Measurements from ENCODE around the gene MRPL48. TPM values are rescaled to one million over a fixed set of nuclear protein-coding genes. Genes with fewer than 3 reads are reported as not detected.

The MRPL48 gene
- total RNA-seq, 1 experiment from 2014 or later: 38.7 TPM

DNA sequence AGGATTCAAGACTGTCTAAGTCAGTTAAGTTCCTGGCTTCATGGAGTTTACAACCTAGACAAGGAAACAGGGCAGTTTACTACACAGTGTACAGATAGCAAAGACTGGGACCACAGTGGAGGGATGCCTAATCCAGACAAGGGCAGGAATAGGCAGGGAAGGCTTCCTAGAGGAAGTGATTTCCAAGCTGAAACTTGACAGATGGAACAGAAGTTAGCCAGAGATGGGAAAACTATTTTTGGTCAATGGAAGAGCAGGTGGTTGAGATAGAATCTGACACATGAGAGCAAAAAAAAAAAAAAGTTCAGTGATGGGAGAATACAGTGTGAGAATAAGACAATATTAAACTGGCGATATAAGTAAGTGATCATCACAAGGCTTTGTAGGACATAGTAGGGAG, 87.7 kb downstream of the MRPL48 start:
- no peak for ATAC-seq
- TF ChIP-seq CREB1 (CRISPR knock-in tag; IDR thresholded peaks at IDR 0.05) (no peak), TEAD1 (CRISPR knock-in tag; IDR thresholded peaks at IDR 0.05) (no peak), ATF1 (CRISPR knock-in tag; IDR thresholded peaks at IDR 0.05) (no peak), E2F4 (CRISPR knock-in tag; IDR thresholded peaks at IDR 0.05; ENCODE audit: borderline replicate concordance, low read depth) (no peak), RELA (CRISPR knock-in tag; IDR thresholded peaks at IDR 0.05; ENCODE audit: borderline replicate concordance) (no peak), ZBTB21 (CRISPR knock-in tag; IDR thresholded peaks at IDR 0.05; ENCODE audit: borderline replicate concordance) (no peak), ARID4B (CRISPR knock-in tag; IDR thresholded peaks at IDR 0.05; ENCODE audit: borderline replicate concordance) (no peak), ATF6 (CRISPR knock-in tag; IDR thresholded peaks at IDR 0.05) (no peak), ESRRA (CRISPR knock-in tag; IDR thresholded peaks at IDR 0.05; ENCODE audit: borderline replicate concordance) (no peak), KAT7 (CRISPR knock-in tag; IDR thresholded peaks at IDR 0.05; ENCODE audit: borderline replicate concordance) (no peak)
- TF ChIP-seq, protein P1, sequence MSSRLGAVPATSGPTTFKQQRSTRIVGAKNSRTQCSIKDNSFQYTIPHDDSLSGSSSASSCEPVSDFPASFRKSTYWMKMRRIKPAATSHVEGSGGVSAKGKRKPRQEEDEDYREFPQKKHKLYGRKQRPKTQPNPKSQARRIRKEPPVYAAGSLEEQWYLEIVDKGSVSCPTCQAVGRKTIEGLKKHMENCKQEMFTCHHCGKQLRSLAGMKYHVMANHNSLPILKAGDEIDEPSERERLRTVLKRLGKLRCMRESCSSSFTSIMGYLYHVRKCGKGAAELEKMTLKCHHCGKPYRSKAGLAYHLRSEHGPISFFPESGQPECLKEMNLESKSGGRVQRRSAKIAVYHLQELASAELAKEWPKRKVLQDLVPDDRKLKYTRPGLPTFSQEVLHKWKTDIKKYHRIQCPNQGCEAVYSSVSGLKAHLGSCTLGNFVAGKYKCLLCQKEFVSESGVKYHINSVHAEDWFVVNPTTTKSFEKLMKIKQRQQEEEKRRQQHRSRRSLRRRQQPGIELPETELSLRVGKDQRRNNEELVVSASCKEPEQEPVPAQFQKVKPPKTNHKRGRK (CRISPR knock-in tag; IDR thresholded peaks at IDR 0.05; ENCODE audit: borderline replicate concordance): no peak
- TF ChIP-seq, protein P2, sequence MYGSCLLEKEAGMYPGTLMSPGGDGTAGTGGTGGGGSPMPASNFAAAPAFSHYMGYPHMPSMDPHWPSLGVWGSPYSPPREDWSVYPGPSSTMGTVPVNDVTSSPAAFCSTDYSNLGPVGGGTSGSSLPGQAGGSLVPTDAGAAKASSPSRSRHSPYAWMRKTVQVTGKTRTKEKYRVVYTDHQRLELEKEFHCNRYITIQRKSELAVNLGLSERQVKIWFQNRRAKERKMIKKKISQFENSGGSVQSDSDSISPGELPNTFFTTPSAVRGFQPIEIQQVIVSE (CRISPR knock-in tag; IDR thresholded peaks at IDR 0.05; ENCODE audit: borderline replicate concordance): no peak
- ChIA-PET POLR2A (no interaction called here), CTCF (no interaction called here)
- H3K27me3 Mint-ChIP-seq (ENCODE audit: low read depth): no peaks in the 10 kb centered on the region
- H3K4me3 Mint-ChIP-seq: peak overlapping the region; percentile 95
- peaks cover 21% of the 10 kb centered on the region for H3K4me1 Mint-ChIP-seq
- no peak for DNase-seq (ENCODE audit: low spot score)
- H3K27ac Mint-ChIP-seq: peak overlapping the region; percentile 98
- H3K36me3 Mint-ChIP-seq: peaks cover 32% of the 10 kb centered on the region
- no peaks in the 10 kb centered on the region for H3K9me3 Mint-ChIP-seq

GRCh38 chr11:73875840-73876239, 88.2 kb downstream of the MRPL48 start:
- H3K4me1 Mint-ChIP-seq: peaks cover 18% of the 10 kb centered on the region
- no peak for TF ChIP-seq NR2C2 (CRISPR knock-in tag; IDR thresholded peaks at IDR 0.05)
- no peak for TF ChIP-seq ZSCAN18 (CRISPR knock-in tag; IDR thresholded peaks at IDR 0.05)
- 0 out of 2 replicates have a peak, but pooled peaks have one; percentile 33 for TF ChIP-seq ZNF121 (CRISPR knock-in tag; IDR thresholded peaks at IDR 0.05)
- H3K9me3 Mint-ChIP-seq: no peaks in the 10 kb centered on the region
- DNase-seq (ENCODE audit: low spot score) (peak; percentile 14), ATAC-seq (no peak)
- H3K36me3 Mint-ChIP-seq: peaks cover 32% of the 10 kb centered on the region
- ChIA-PET POLR2A (no interaction called here), CTCF (no interaction called here)
- H3K27ac Mint-ChIP-seq: peak overlapping the region; percentile 98
- H3K4me3 Mint-ChIP-seq: peak overlapping the region; percentile 95
- no peaks in the 10 kb centered on the region for H3K27me3 Mint-ChIP-seq (ENCODE audit: low read depth)
